Mesendoderm (in vitro differentiated cells): ENCODE measurements around the gene NCR3LG1.
"Not testable (repeated sequence)": the region's sequence is repeated elsewhere in the genome, so short reads cannot be mapped to it uniquely, and the experiment has no call there.

Experiments
- DNase-seq: peaks from one replicate; pipeline ENCODE4 v3.0.0; 2013
- H2AK5ac ChIP-seq: 2 replicates; pipeline ENCODE4 v1.6.1; 2013; ENCODE audit warnings: low read length, inconsistent platforms
- H2BK120ac ChIP-seq: 2 replicates; pipeline ENCODE4 v1.6.1; 2013; ENCODE audit warnings: low read depth, mild to moderate bottlenecking, low read length, moderate library complexity, mixed read lengths
- H2BK15ac ChIP-seq: replicated peaks from 2 replicates; pipeline ENCODE4 v1.6.1; 2013; ENCODE audit warnings: low read depth, mild to moderate bottlenecking, moderate library complexity
- H2BK5ac ChIP-seq: 2 replicates; pipeline ENCODE4 v1.6.1; 2013; ENCODE audit warnings: low read length, inconsistent platforms
- H3K18ac ChIP-seq: 2 replicates; pipeline ENCODE4 v1.6.1; 2013; ENCODE audit warnings: mild to moderate bottlenecking, low read length, mixed read lengths
- H3K23ac ChIP-seq: one replicate; pipeline ENCODE4 v1.6.1; 2013; ENCODE audit warnings: low read length
- H3K27ac ChIP-seq: 2 replicates; pipeline ENCODE4 v1.5.1; 2013; ENCODE audit warnings: low read depth, mild to moderate bottlenecking, inconsistent platforms, low read length, moderate library complexity
- H3K27me3 ChIP-seq: 2 replicates; pipeline ENCODE4 v1.6.1; 2013; ENCODE audit warnings: low read length, control low read depth, mild to moderate bottlenecking, inconsistent platforms; ENCODE audit not compliant: insufficient read depth, poor library complexity
- H3K36me3 ChIP-seq: 2 replicates; pipeline ENCODE4 v1.6.1; 2013; ENCODE audit warnings: low read length, inconsistent platforms; ENCODE audit not compliant: control insufficient read depth, insufficient read depth
- H3K4ac ChIP-seq: one replicate; pipeline ENCODE4 v1.6.1; 2013; ENCODE audit warnings: low read depth, mild to moderate bottlenecking, low read length, moderate library complexity
- H3K4me1 ChIP-seq: 2 replicates; pipeline ENCODE4 v1.6.1; 2013; ENCODE audit warnings: low read depth, low read length, inconsistent platforms; ENCODE audit not compliant: control insufficient read depth
- H3K4me2 ChIP-seq: 2 replicates; pipeline ENCODE4 v1.6.1; 2013; ENCODE audit warnings: low read length
- H3K4me3 ChIP-seq: 2 replicates; pipeline ENCODE4 v1.5.1; 2013; ENCODE audit warnings: mild to moderate bottlenecking, low read length
- H3K56ac ChIP-seq: one replicate; pipeline ENCODE4 v1.6.1; 2013; ENCODE audit warnings: low read length
- H3K79me1 ChIP-seq: 2 replicates; pipeline ENCODE4 v1.6.1; 2013; ENCODE audit warnings: low read length, inconsistent platforms
- H3K79me2 ChIP-seq: 2 replicates; pipeline ENCODE4 v1.6.1; 2013; ENCODE audit warnings: mild to moderate bottlenecking, low read length; ENCODE audit not compliant: control insufficient read depth, insufficient read depth
- H3K9ac ChIP-seq: 2 replicates; pipeline ENCODE4 v1.6.1; 2013; ENCODE audit warnings: low read length, inconsistent platforms
- H4K5ac ChIP-seq: one replicate; pipeline ENCODE4 v1.6.1; 2013; ENCODE audit warnings: low read length
- H4K8ac ChIP-seq: one replicate; pipeline ENCODE4 v1.6.1; 2013; ENCODE audit warnings: low read depth, mild to moderate bottlenecking, control low read depth, low read length, moderate library complexity
- WGBS: extraction: QIAGEN DNeasy Blood & Tissue Kit; methylation state at CpG from one replicate; pipeline ENCODE4 v1.1.7; 2013; ENCODE audit warnings: low lambda C conversion rate, missing lambda C conversion rate; ENCODE audit not compliant: insufficient coverage; ENCODE audit errors: extremely low coverage; 5-methylcytosine and 5-hydroxymethylcytosine counted together

NCR3LG1 gene

DNA sequence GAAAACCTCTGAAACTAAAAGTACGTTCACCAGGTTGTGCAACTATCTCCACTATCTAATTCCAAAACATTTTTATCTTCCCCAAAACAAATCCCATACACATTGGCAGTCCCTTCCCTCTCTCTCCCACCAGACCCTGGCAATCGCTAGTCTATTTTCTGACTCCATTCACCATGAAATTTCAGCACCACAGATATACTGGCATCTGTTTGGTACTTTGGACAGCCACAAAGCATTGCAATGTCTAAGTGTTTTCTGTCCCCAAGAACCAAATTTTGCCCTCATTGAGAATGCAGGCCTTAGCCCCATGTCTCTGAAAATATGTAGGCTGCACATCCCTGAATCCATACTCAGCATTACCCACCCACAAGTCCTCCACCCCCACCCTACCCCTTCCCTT is 64.9 kb downstream of the NCR3LG1 start:
- Histone ChIP-seq H3K4me3 (no peak overlapping the region), H3K4me2 (no peak overlapping the region), H3K4me1 (no peaks in the 10 kb centered on the region), H3K79me2 (no peaks in the 10 kb centered on the region), H3K36me3 (no peaks in the 10 kb centered on the region), H3K4ac (no peak overlapping the region), H2AK5ac (no peak overlapping the region), H3K9ac (no peak overlapping the region), H3K56ac (no peak overlapping the region), H2BK120ac (no peak overlapping the region), H3K23ac (no peak overlapping the region), H2BK15ac (no peak overlapping the region), H3K18ac (no peak overlapping the region), H3K79me1 (no peaks in the 10 kb centered on the region), H4K5ac (no peak overlapping the region), H3K27me3 (no peaks in the 10 kb centered on the region), H2BK5ac (no peak overlapping the region), H3K27ac (no peak overlapping the region), H4K8ac (no peak overlapping the region)
- DNase-seq: no peak
- WGBS: no CpG with 5 or more reads among the region's 2 CpGs

DNA sequence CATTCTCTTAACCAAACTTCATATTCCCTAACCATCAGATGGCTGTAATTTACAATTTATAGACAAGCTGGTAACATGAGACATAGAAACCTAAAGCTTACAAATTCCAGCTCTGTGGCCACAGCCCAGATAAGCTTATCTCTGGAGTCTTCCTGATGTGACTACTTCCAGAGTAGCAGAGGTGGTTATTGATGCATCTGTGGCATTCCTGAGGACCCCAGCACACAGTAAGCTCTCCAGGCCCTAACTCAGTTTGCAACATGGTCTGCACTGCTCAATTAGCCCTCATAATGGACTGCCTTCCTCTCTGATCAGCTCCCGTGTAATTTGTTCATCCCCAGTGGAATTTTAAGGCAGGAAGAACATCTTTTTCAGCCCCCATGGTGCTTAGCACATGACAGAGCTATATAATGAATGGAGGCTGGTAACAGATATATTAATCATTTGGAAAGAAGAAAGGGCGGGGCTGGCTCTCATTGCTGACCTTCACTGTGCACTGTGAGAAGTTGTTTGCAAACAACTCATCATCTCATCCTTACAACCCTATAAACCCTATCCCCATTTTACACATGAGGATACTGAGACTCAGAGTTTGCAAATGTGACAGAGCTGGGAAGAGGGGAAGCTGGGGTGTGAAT is 67.0 kb downstream of the NCR3LG1 start:
- no peak overlapping the region for H2BK5ac ChIP-seq
- no peak overlapping the region for H3K9ac ChIP-seq
- H2BK15ac ChIP-seq: no peak overlapping the region
- no peak overlapping the region for H3K56ac ChIP-seq
- no peak overlapping the region for H3K4ac ChIP-seq
- no CpG with 5 or more reads among the region's 2 CpGs for WGBS
- H3K4me3 ChIP-seq: no peak overlapping the region
- H2BK120ac ChIP-seq: no peak overlapping the region
- H3K23ac ChIP-seq: no peak overlapping the region
- H3K79me2 ChIP-seq: no peaks in the 10 kb centered on the region
- no peaks in the 10 kb centered on the region for H3K27me3 ChIP-seq
- DNase-seq: peak; percentile 49
- no peak overlapping the region for H3K27ac ChIP-seq
- no peaks in the 10 kb centered on the region for H3K4me1 ChIP-seq
- no peak overlapping the region for H3K18ac ChIP-seq
- H3K79me1 ChIP-seq: no peaks in the 10 kb centered on the region
- H2AK5ac ChIP-seq: no peak overlapping the region
- no peak overlapping the region for H3K4me2 ChIP-seq
- H4K5ac ChIP-seq: no peak overlapping the region
- H4K8ac ChIP-seq: no peak overlapping the region
- no peaks in the 10 kb centered on the region for H3K36me3 ChIP-seq

DNA sequence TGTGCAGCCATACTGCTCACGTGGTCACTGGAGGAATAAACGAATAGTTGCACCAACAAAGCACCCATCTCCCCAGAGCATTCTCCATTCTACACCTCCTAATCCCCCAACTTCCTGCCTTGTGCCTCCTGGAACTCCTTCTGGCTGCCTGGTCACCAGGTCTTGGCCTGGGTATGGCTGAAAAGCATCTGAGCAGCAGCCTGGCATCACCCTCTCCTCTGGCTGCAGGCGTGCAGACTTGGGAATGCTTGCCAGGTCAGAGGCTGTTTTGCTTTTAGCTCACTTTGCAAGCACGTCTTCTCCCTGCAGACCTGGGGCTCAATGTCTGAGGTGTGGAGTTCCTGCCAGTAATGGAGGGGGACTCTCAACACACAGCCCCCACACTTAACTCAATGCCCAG is 70.2 kb downstream of the NCR3LG1 start:
- Histone ChIP-seq H3K4me1 (no peaks in the 10 kb centered on the region), H3K4ac (no peak overlapping the region), H3K27me3 (no peaks in the 10 kb centered on the region), H3K56ac (no peak overlapping the region), H3K9ac (no peak overlapping the region), H3K18ac (no peak overlapping the region), H3K79me1 (no peaks in the 10 kb centered on the region), H2BK120ac (no peak overlapping the region), H3K27ac (no peak overlapping the region), H2BK15ac (no peak overlapping the region), H3K79me2 (no peaks in the 10 kb centered on the region), H2AK5ac (no peak overlapping the region), H3K36me3 (no peaks in the 10 kb centered on the region), H4K5ac (no peak overlapping the region), H4K8ac (no peak overlapping the region), H3K4me3 (no peak overlapping the region), H2BK5ac (no peak overlapping the region), H3K23ac (no peak overlapping the region), H3K4me2 (no peak overlapping the region)
- no peak for DNase-seq
- WGBS: no CpG with 5 or more reads among the region's 4 CpGs

DNA sequence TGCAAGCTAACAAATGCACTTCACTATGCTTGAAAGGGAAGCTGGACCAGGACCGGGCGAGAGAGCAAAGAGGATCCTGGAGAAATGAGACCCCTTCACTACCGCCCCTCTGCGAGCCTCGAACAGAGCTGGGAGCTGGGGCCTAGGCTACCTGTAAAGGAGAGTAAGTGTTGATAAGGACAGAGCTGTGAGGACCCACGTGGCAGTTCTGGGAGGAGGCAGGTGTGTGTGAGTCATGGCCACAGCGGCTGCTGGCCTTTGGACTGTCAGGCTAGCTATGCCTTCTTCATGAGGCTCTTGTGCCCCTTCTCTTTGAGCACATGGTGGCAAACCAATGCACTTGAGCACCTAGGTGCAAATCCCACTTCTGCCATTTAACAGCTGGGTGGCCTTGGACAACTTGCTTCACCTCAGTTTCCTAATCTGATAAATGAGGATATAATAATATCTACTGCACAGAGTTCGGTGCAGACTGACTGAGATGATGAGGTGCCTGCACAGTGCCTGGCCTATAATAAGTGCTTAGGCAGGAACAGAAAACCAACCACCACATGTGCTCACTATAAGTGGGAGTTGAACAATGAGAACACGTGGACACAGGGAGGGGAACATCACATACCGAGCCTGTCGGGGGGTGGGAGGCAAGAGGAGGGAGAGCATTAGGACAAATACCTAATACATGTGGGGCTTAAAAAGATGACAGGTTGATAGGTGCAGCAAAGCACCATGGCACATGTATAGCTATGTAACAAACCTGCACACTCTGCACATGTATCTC is 72.1 kb downstream of the NCR3LG1 start:
- H3K9ac ChIP-seq: no peak overlapping the region
- no CpG with 5 or more reads among the region's 11 CpGs for WGBS
- no peak overlapping the region for H3K27ac ChIP-seq
- no peak overlapping the region for H4K5ac ChIP-seq
- no peaks in the 10 kb centered on the region for H3K27me3 ChIP-seq
- no peak overlapping the region for H2AK5ac ChIP-seq
- no peak overlapping the region for H3K4ac ChIP-seq
- no peak overlapping the region for H2BK5ac ChIP-seq
- H3K4me2 ChIP-seq: no peak overlapping the region
- no peak overlapping the region for H3K4me3 ChIP-seq
- H3K4me1 ChIP-seq: no peaks in the 10 kb centered on the region
- no peak overlapping the region for H2BK15ac ChIP-seq
- no peak for DNase-seq
- no peak overlapping the region for H3K18ac ChIP-seq
- no peaks in the 10 kb centered on the region for H3K79me2 ChIP-seq
- no peak overlapping the region for H4K8ac ChIP-seq
- no peaks in the 10 kb centered on the region for H3K79me1 ChIP-seq
- no peak overlapping the region for H2BK120ac ChIP-seq
- no peak overlapping the region for H3K56ac ChIP-seq
- no peak overlapping the region for H3K23ac ChIP-seq
- H3K36me3 ChIP-seq: no peaks in the 10 kb centered on the region

DNA sequence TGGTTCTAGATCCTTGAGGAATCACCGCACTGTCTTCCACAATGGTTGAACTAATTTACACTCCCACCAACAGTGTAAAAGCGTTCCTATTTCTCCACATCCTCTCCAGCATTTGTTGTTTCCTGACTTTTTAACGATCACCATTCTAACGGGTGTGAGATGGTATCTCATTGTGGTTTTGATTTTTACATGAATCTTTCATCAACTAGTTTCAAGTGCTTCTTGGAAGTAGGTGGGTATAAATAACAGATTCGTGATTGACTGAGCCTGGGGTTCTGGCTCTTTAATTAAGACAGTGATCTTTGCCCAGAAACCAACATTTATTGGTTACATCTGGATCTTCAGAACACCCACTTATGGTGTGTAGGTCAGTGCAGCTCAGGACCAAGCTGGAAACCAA is 74.6 kb downstream of the NCR3LG1 start:
- H3K79me2 ChIP-seq, H3K4me2 ChIP-seq, H3K18ac ChIP-seq, H2BK15ac ChIP-seq, H2AK5ac ChIP-seq, H3K27me3 ChIP-seq, H3K56ac ChIP-seq, H4K5ac ChIP-seq, H3K79me1 ChIP-seq, H3K9ac ChIP-seq, H3K4ac ChIP-seq, H3K36me3 ChIP-seq, H2BK120ac ChIP-seq, DNase-seq, H3K4me1 ChIP-seq, H2BK5ac ChIP-seq, H3K23ac ChIP-seq, H4K8ac ChIP-seq, H3K27ac ChIP-seq, H3K4me3 ChIP-seq: not testable (repeated sequence)
- WGBS: no CpG with 5 or more reads among the region's 5 CpGs
